ENCODE measurements around the gene ATRNL1. TPM values are rescaled to one million over a fixed set of nuclear protein-coding genes. Genes with fewer than 3 reads are reported as not detected.
"Not testable (repeated sequence)": the region's sequence is repeated elsewhere in the genome, so short reads cannot be mapped to it uniquely, and the experiment has no call there.

ATRNL1 gene
- total and polyA plus RNA-seq, 2 experiments from 2014 or later = not detected

DNA sequence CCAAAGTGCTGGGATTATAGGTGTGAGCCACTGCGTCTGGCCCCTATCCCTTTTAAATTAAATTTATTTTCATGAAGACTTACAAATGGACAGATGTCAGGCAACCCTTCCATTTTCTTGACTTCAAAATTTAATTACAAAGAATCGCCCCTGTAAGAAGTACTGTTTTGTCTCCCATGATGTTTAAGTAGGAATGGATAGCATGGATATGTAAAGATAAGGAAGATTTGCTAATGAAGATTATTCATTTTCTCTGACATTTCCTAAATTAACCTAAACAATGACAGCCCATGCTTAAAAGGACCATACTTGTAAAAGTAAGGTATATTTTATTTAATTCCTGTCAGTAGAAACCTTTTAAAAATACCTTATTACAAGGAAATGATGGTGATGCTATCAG is 627.0 kb downstream of the ATRNL1 start:
- H3K9me3 ChIP-seq (ENCODE audit: low read depth) = no peaks in the 10 kb centered on the region
- no peaks in the 10 kb centered on the region for H4K20me1 ChIP-seq (ENCODE audit: insufficient read depth)
- no peaks in the 10 kb centered on the region for H3K27me3 ChIP-seq (replicated peaks; ENCODE audit: insufficient read depth)
- H3F3A ChIP-seq (ENCODE audit: insufficient read depth) = no peaks in the 10 kb centered on the region
- H3K4me1 ChIP-seq (ENCODE audit: insufficient read depth) = no peaks in the 10 kb centered on the region
- H3K36me3 ChIP-seq (ENCODE audit: low read depth) = no peaks in the 10 kb centered on the region
- in situ Hi-C loops (cut with MboI) = no loop called here
- H3K27ac ChIP-seq = no peak overlapping the region
- WGBS, 2 experiments (ENCODE audit: low coverage in 1 of 2, low lambda C conversion rate in 2 of 2, missing lambda C conversion rate in 2 of 2) = 43 to 62% methylated on average over 2 of the region's 2 CpGs
- no peaks in the 10 kb centered on the region for H3K79me2 ChIP-seq (ENCODE audit: insufficient read depth)
- H3K9ac ChIP-seq = no peak overlapping the region
- no peak overlapping the region for H2AFZ ChIP-seq
- TF ChIP-seq EZH2 (IDR thresholded peaks at IDR 0.05; ENCODE audit: insufficient read depth, poor library complexity, severe bottlenecking) (no peak), EZH2phosphoT487 (IDR thresholded peaks at IDR 0.05; ENCODE audit: insufficient read depth, low read depth) (no peak)
- no peaks in the 10 kb centered on the region for H3K9me2 ChIP-seq (ENCODE audit: insufficient read depth)
- H3K4me2 ChIP-seq (ENCODE audit: unreplicated experiment) = no peak overlapping the region
- no peak overlapping the region for H3K4me3 ChIP-seq
- no peak for DNase-seq

DNA sequence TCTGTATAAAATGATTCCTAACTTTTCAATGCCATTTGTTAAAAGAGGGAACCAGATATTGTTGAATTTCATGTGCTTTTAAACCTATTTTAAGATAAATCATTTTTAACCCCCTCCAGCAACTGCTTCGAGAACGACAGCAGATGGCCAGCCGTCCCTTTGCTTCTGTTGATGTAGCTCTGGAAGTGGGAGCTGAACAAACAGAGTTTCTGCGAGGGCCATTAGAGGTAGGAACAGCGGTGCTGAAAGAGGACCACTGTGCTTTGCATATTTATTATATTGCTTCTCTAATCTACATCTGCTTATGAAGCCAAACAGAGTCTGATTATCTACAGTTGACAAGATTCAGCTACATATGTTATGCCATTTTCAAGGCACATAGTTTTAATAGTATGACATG is 634.0 kb downstream of the ATRNL1 start:
- Histone ChIP-seq H3K36me3 (ENCODE audit: low read depth) (no peaks in the 10 kb centered on the region), H3K9me2 (ENCODE audit: insufficient read depth) (no peaks in the 10 kb centered on the region), H3K27ac (no peak overlapping the region), H2AFZ (no peak overlapping the region), H3K9me3 (ENCODE audit: low read depth) (no peaks in the 10 kb centered on the region), H4K20me1 (ENCODE audit: insufficient read depth) (no peaks in the 10 kb centered on the region), H3K4me2 (ENCODE audit: unreplicated experiment) (no peak overlapping the region), H3K9ac (no peak overlapping the region), H3F3A (ENCODE audit: insufficient read depth) (no peaks in the 10 kb centered on the region), H3K4me3 (no peak overlapping the region), H3K79me2 (ENCODE audit: insufficient read depth) (no peaks in the 10 kb centered on the region), H3K27me3 (replicated peaks; ENCODE audit: insufficient read depth) (no peaks in the 10 kb centered on the region), H3K4me1 (ENCODE audit: insufficient read depth) (no peaks in the 10 kb centered on the region)
- TF ChIP-seq EZH2phosphoT487 (IDR thresholded peaks at IDR 0.05; ENCODE audit: insufficient read depth, low read depth) = no peak
- TF ChIP-seq EZH2 (IDR thresholded peaks at IDR 0.05; ENCODE audit: insufficient read depth, poor library complexity, severe bottlenecking) = no peak
- DNase-seq = no peak
- in situ Hi-C loops (cut with MboI) = no loop called here
- WGBS, 2 experiments (ENCODE audit: low coverage in 1 of 2, low lambda C conversion rate in 2 of 2, missing lambda C conversion rate in 2 of 2) = 70 to 73% methylated on average over 5 of the region's 5 CpGs

DNA sequence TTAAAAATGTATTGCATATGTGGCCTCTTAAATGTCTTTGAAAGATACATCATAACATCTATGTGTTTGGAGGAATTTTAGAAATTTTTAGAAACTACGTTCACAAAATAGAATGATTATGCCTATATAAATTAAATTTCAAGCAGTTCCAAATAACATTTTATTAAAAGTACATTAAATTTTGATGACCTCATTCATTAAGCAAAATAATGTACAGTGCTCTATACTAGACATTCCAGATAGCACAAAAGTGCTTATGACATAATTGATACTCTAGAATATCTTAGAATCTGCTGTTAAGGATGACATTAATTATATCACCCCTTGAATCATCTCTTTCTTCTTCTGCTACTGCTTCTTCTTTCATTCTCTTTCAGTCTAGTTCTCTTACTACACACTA is 650.9 kb downstream of the ATRNL1 start:
- no peaks in the 10 kb centered on the region for H3K79me2 ChIP-seq (ENCODE audit: insufficient read depth)
- H3K4me1 ChIP-seq (ENCODE audit: insufficient read depth) = no peaks in the 10 kb centered on the region
- no peaks in the 10 kb centered on the region for H3K36me3 ChIP-seq (ENCODE audit: low read depth)
- in situ Hi-C loops (cut with MboI) = no loop called here
- H3K9me3 ChIP-seq (ENCODE audit: low read depth) = no peaks in the 10 kb centered on the region
- no peak for TF ChIP-seq EZH2 (IDR thresholded peaks at IDR 0.05; ENCODE audit: insufficient read depth, poor library complexity, severe bottlenecking)
- no peak for TF ChIP-seq EZH2phosphoT487 (IDR thresholded peaks at IDR 0.05; ENCODE audit: insufficient read depth, low read depth)
- no peak overlapping the region for H3K27ac ChIP-seq
- no peaks in the 10 kb centered on the region for H3K27me3 ChIP-seq (replicated peaks; ENCODE audit: insufficient read depth)
- no peak overlapping the region for H3K4me3 ChIP-seq
- H3K4me2 ChIP-seq (ENCODE audit: unreplicated experiment) = no peak overlapping the region
- no peaks in the 10 kb centered on the region for H3F3A ChIP-seq (ENCODE audit: insufficient read depth)
- no peaks in the 10 kb centered on the region for H4K20me1 ChIP-seq (ENCODE audit: insufficient read depth)
- no peaks in the 10 kb centered on the region for H3K9me2 ChIP-seq (ENCODE audit: insufficient read depth)
- no peak overlapping the region for H2AFZ ChIP-seq
- DNase-seq = no peak
- no peak overlapping the region for H3K9ac ChIP-seq
- WGBS, 2 experiments (ENCODE audit: low coverage in 1 of 2, low lambda C conversion rate in 2 of 2, missing lambda C conversion rate in 2 of 2) = 23 to 29% methylated on average over 1 of the region's 1 CpG

DNA sequence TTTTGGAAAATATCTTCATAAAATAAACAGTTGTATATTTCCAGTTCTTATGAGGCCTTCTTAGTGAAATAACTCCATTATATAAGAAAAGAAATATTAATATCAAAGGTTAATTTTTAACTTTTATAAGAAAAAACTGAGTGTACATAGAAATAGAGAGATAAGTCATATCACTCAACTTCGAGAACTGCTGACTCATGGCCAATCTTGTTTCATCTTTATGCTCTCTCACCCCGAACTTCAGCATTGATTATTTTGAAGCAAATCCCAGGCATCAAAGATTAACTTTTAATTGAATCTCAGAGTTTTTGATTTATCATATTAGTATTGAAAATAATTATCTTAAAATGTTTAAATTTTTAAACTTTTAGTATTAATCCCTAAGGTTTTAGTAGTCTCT is 652.8 kb downstream of the ATRNL1 start:
- no peaks in the 10 kb centered on the region for H4K20me1 ChIP-seq (ENCODE audit: insufficient read depth)
- H3K9me3 ChIP-seq (ENCODE audit: low read depth) = no peaks in the 10 kb centered on the region
- TF ChIP-seq EZH2phosphoT487 (IDR thresholded peaks at IDR 0.05; ENCODE audit: insufficient read depth, low read depth) (no peak), EZH2 (IDR thresholded peaks at IDR 0.05; ENCODE audit: insufficient read depth, poor library complexity, severe bottlenecking) (no peak)
- no peaks in the 10 kb centered on the region for H3K79me2 ChIP-seq (ENCODE audit: insufficient read depth)
- no peaks in the 10 kb centered on the region for H3K4me1 ChIP-seq (ENCODE audit: insufficient read depth)
- in situ Hi-C loops (cut with MboI) = no loop called here
- H3K36me3 ChIP-seq (ENCODE audit: low read depth) = no peaks in the 10 kb centered on the region
- 42 to 48% methylated on average over 2 of the region's 2 CpGs for WGBS, 2 experiments (ENCODE audit: low coverage in 1 of 2, low lambda C conversion rate in 2 of 2, missing lambda C conversion rate in 2 of 2)
- no peaks in the 10 kb centered on the region for H3F3A ChIP-seq (ENCODE audit: insufficient read depth)
- no peak for DNase-seq
- H3K27ac ChIP-seq = no peak overlapping the region
- H3K27me3 ChIP-seq (replicated peaks; ENCODE audit: insufficient read depth) = no peaks in the 10 kb centered on the region
- H2AFZ ChIP-seq = no peak overlapping the region
- H3K4me3 ChIP-seq = no peak overlapping the region
- no peak overlapping the region for H3K9ac ChIP-seq
- no peaks in the 10 kb centered on the region for H3K9me2 ChIP-seq (ENCODE audit: insufficient read depth)
- no peak overlapping the region for H3K4me2 ChIP-seq (ENCODE audit: unreplicated experiment)

DNA sequence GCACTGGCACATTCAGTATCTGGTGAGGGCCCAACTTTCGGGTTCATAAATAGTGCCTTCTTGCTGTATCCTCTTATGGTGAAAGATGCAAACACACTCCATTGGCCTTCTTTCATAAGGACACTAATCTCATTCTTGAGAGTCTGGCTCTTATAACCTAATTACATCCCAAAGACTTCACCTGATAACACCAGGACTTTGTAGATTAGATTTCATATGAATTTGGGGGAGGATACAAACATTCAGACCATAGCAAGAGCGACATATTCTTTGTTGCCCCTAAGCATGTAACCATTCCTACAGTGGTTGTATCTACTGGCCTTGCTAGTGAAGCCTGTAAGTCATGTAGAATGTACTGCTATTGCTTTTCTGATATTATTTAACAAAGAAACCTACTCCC is 654.6 kb downstream of the ATRNL1 start:
- no peaks in the 10 kb centered on the region for H3K27me3 ChIP-seq (replicated peaks; ENCODE audit: insufficient read depth)
- TF ChIP-seq EZH2phosphoT487 (IDR thresholded peaks at IDR 0.05; ENCODE audit: insufficient read depth, low read depth) (no peak), EZH2 (IDR thresholded peaks at IDR 0.05; ENCODE audit: insufficient read depth, poor library complexity, severe bottlenecking) (no peak)
- no peaks in the 10 kb centered on the region for H3F3A ChIP-seq (ENCODE audit: insufficient read depth)
- no peaks in the 10 kb centered on the region for H3K9me2 ChIP-seq (ENCODE audit: insufficient read depth)
- no peaks in the 10 kb centered on the region for H3K36me3 ChIP-seq (ENCODE audit: low read depth)
- H2AFZ ChIP-seq = no peak overlapping the region
- no peak for DNase-seq
- 31 to 38% methylated on average over 2 of the region's 2 CpGs for WGBS, 2 experiments (ENCODE audit: low coverage in 1 of 2, low lambda C conversion rate in 2 of 2, missing lambda C conversion rate in 2 of 2)
- H3K4me2 ChIP-seq (ENCODE audit: unreplicated experiment) = no peak overlapping the region
- no peak overlapping the region for H3K4me3 ChIP-seq
- no peaks in the 10 kb centered on the region for H3K79me2 ChIP-seq (ENCODE audit: insufficient read depth)
- H3K27ac ChIP-seq = no peak overlapping the region
- H3K9ac ChIP-seq = no peak overlapping the region
- no peaks in the 10 kb centered on the region for H4K20me1 ChIP-seq (ENCODE audit: insufficient read depth)
- no peaks in the 10 kb centered on the region for H3K9me3 ChIP-seq (ENCODE audit: low read depth)
- in situ Hi-C loops (cut with MboI) = no loop called here
- no peaks in the 10 kb centered on the region for H3K4me1 ChIP-seq (ENCODE audit: insufficient read depth)

DNA sequence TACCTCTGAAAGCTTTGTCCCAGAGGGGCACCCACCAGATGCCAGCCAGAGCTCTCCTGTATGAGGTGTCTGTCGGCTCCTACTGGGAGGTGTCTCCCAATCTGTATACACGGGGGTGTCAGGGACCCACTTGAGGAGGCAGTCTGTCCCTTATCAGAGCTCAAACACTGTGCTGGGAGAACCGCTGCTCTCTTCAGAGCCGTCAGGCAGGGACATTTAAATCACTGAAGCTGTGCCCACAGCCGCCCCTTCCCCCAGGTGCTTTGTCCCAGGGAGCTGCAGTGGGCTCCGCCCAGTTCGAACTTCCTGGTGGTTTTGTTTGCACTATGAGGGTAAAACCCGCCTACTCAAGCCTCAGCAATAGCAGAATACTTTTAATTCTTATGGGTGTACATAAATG is 665.3 kb downstream of the ATRNL1 start:
- H3K9me2 ChIP-seq (ENCODE audit: insufficient read depth); H3K27ac ChIP-seq; DNase-seq; H4K20me1 ChIP-seq (ENCODE audit: insufficient read depth); H3K4me1 ChIP-seq (ENCODE audit: insufficient read depth); H3K9me3 ChIP-seq (ENCODE audit: low read depth); H3K4me3 ChIP-seq; H3K9ac ChIP-seq; H3K4me2 ChIP-seq (ENCODE audit: unreplicated experiment); H3K36me3 ChIP-seq (ENCODE audit: low read depth); H3K27me3 ChIP-seq (replicated peaks; ENCODE audit: insufficient read depth); H3F3A ChIP-seq (ENCODE audit: insufficient read depth); in situ Hi-C loops (cut with MboI); H2AFZ ChIP-seq; H3K79me2 ChIP-seq (ENCODE audit: insufficient read depth): not testable (repeated sequence)
- 60 to 61% methylated on average over 8 of the region's 8 CpGs for WGBS, 2 experiments (ENCODE audit: low coverage in 1 of 2, low lambda C conversion rate in 2 of 2, missing lambda C conversion rate in 2 of 2)
